ENCODE results near the gene PPAN. TPM values are rescaled to one million over a fixed set of nuclear protein-coding genes. Genes with fewer than 3 reads are reported as not detected.

The PPAN gene
- total and polyA plus RNA-seq, 4 donors: 15.0 to 61.4 (median 47.5) TPM

- no peak overlapping the region for H3K4me3 ChIP-seq
- no peak overlapping the region for H3K27ac ChIP-seq (ENCODE audit: low read depth in 1 of 2, low read length in 1 of 2)
- no peaks in the 10 kb centered on the region for H3K27me3 ChIP-seq (ENCODE audit: control insufficient read depth in 3 of 3, insufficient read depth in 3 of 3, low read length in 2 of 3)
- DNase-seq (no peak), ATAC-seq (ENCODE audit: insufficient read depth, low FRiP score) (no peak)
- H3K9me3 ChIP-seq (ENCODE audit: control insufficient read depth in 4 of 4, insufficient read depth in 3 of 4, low read length in 3 of 4): peaks cover 0 to 2% (median 0%) of the 10 kb centered on the region in 4 donors
- no peak for TF ChIP-seq CTCF (IDR thresholded peaks at IDR 0.05; ENCODE audit: control extremely low read depth, extremely low read depth)
- H3K36me3 ChIP-seq (ENCODE audit: control insufficient read depth in 4 of 4, insufficient read depth in 4 of 4, low read length in 4 of 4): peaks cover 49 to 68% (median 56%) of the 10 kb centered on the region in 4 donors
- 97% methylated on average over 12 of the region's 12 CpGs for WGBS, 2 donors
- H3K4me1 ChIP-seq (ENCODE audit: control insufficient read depth in 5 of 5, insufficient read depth in 5 of 5, low read length in 5 of 5): no peaks in the 10 kb centered on the region
- no peak overlapping the region for H3K9ac ChIP-seq (ENCODE audit: insufficient read depth in 1 of 2, low read length in 2 of 2)
These were observed 43.3 kb downstream of the PPAN start for GRCh38 chr19:10149427-10149826.

GRCh38 chr19:10151521-10151920 is 45.4 kb downstream of the PPAN start:
- no peak for TF ChIP-seq CTCF (IDR thresholded peaks at IDR 0.05; ENCODE audit: control extremely low read depth, extremely low read depth)
- 93 to 96% methylated on average over 5 of the region's 5 CpGs for WGBS, 2 donors
- Histone ChIP-seq H3K27ac (ENCODE audit: low read depth in 1 of 2, low read length in 1 of 2) (no peak overlapping the region), H3K9me3 (ENCODE audit: control insufficient read depth in 4 of 4, insufficient read depth in 3 of 4, low read length in 3 of 4) (peaks cover 0 to 2% (median 0%) of the 10 kb centered on the region in 4 donors), H3K27me3 (ENCODE audit: control insufficient read depth in 3 of 3, insufficient read depth in 3 of 3, low read length in 2 of 3) (no peaks in the 10 kb centered on the region), H3K4me3 (no peak overlapping the region), H3K9ac (ENCODE audit: insufficient read depth in 1 of 2, low read length in 2 of 2) (no peak overlapping the region), H3K4me1 (ENCODE audit: control insufficient read depth in 5 of 5, insufficient read depth in 5 of 5, low read length in 5 of 5) (no peaks in the 10 kb centered on the region), H3K36me3 (ENCODE audit: control insufficient read depth in 4 of 4, insufficient read depth in 4 of 4, low read length in 4 of 4) (peaks cover 40 to 67% (median 59%) of the 10 kb centered on the region in 4 donors)
- DNase-seq (no peak), ATAC-seq (ENCODE audit: insufficient read depth, low FRiP score) (no peak)

- ATAC-seq (ENCODE audit: insufficient read depth, low FRiP score) (no peak), DNase-seq (no peak)
- peaks cover 0 to 2% (median 0%) of the 10 kb centered on the region in 4 donors for H3K9me3 ChIP-seq (ENCODE audit: control insufficient read depth in 4 of 4, insufficient read depth in 3 of 4, low read length in 3 of 4)
- H3K36me3 ChIP-seq (ENCODE audit: control insufficient read depth in 4 of 4, insufficient read depth in 4 of 4, low read length in 4 of 4): peaks cover 40 to 65% (median 55%) of the 10 kb centered on the region in 4 donors
- H3K4me3 ChIP-seq: no peak overlapping the region
- H3K9ac ChIP-seq (ENCODE audit: insufficient read depth in 1 of 2, low read length in 2 of 2): no peak overlapping the region
- 95 to 97% methylated on average over 3 of the region's 3 CpGs for WGBS, 2 donors
- H3K27me3 ChIP-seq (ENCODE audit: control insufficient read depth in 3 of 3, insufficient read depth in 3 of 3, low read length in 2 of 3): no peaks in the 10 kb centered on the region
- no peaks in the 10 kb centered on the region for H3K4me1 ChIP-seq (ENCODE audit: control insufficient read depth in 5 of 5, insufficient read depth in 5 of 5, low read length in 5 of 5)
- no peak for TF ChIP-seq CTCF (IDR thresholded peaks at IDR 0.05; ENCODE audit: control extremely low read depth, extremely low read depth)
- H3K27ac ChIP-seq (ENCODE audit: low read depth in 1 of 2, low read length in 1 of 2): no peak overlapping the region
These were observed 45.9 kb downstream of the PPAN start for GRCh38 chr19:10152100-10152499.

- Histone ChIP-seq H3K4me3 (no peak overlapping the region), H3K27me3 (ENCODE audit: control insufficient read depth in 3 of 3, insufficient read depth in 3 of 3, low read length in 2 of 3) (no peaks in the 10 kb centered on the region), H3K9me3 (ENCODE audit: control insufficient read depth in 4 of 4, insufficient read depth in 3 of 4, low read length in 3 of 4) (no peaks in the 10 kb centered on the region), H3K27ac (ENCODE audit: low read depth in 1 of 2, low read length in 1 of 2) (no peak overlapping the region), H3K36me3 (ENCODE audit: control insufficient read depth in 4 of 4, insufficient read depth in 4 of 4, low read length in 4 of 4) (peaks cover 51 to 77% (median 66%) of the 10 kb centered on the region in 4 donors), H3K4me1 (ENCODE audit: control insufficient read depth in 5 of 5, insufficient read depth in 5 of 5, low read length in 5 of 5) (no peaks in the 10 kb centered on the region), H3K9ac (ENCODE audit: insufficient read depth in 1 of 2, low read length in 2 of 2) (no peak overlapping the region)
- DNase-seq (no peak), ATAC-seq (ENCODE audit: insufficient read depth, low FRiP score) (no peak)
- no peak for TF ChIP-seq CTCF (IDR thresholded peaks at IDR 0.05; ENCODE audit: control extremely low read depth, extremely low read depth)
- WGBS, 2 donors: 91% methylated on average over 4 of the region's 4 CpGs
These were observed 49.7 kb downstream of the PPAN start for GRCh38 chr19:10155839-10156238.

Measured in lung (tissue), 12 donors.